SJSA1 (cell line): ENCODE data around the gene ZNF681. TPM values are rescaled to one million over a fixed set of nuclear protein-coding genes. Genes with fewer than 3 reads are reported as not detected.
"Not testable (repeated sequence)": the region's sequence is repeated elsewhere in the genome, so short reads cannot be mapped to it uniquely, and the experiment has no call there.

Source experiments
- DNase-seq, 2 experiments: peaks; one replicate each; pipeline ENCODE4 v3.0.0-alpha.2; 2015 to 2020; ENCODE audit warnings: low spot score in 2 of 2, low read depth in 1 of 2
- H3K27ac ChIP-seq: fragments of 250-450 bp; sonication (Bioruptor Pico); 2 replicates; pipeline ENCODE4 v1.5.1; 2020; ENCODE audit warnings: mild to moderate bottlenecking, moderate library complexity
- H3K27me3 ChIP-seq: fragments of 250-450 bp; sonication (Bioruptor Pico); replicated peaks from 2 replicates; pipeline ENCODE4 v1.5.1; 2020; ENCODE audit warnings: mild to moderate bottlenecking, moderate library complexity
- H3K36me3 ChIP-seq: fragments of 250-450 bp; sonication (Bioruptor Pico); 2 replicates; pipeline ENCODE4 v1.5.1; 2020; ENCODE audit warnings: mild to moderate bottlenecking
- H3K4me1 ChIP-seq: fragments of 250-450 bp; sonication (Bioruptor Pico); replicated peaks from 2 replicates; pipeline ENCODE4 v1.6.1; 2021; ENCODE audit warnings: mild to moderate bottlenecking
- H3K4me3 ChIP-seq: fragments of 250-450 bp; sonication (Bioruptor Pico); 2 replicates; pipeline ENCODE4 v1.5.1; 2020; ENCODE audit warnings: mild to moderate bottlenecking
- H3K9me3 ChIP-seq: fragments of 250-450 bp; sonication (Bioruptor Pico); replicated peaks from 2 replicates; pipeline ENCODE4 v1.5.1; 2020; ENCODE audit warnings: mild to moderate bottlenecking
- total RNA-seq: library from RNA; depleted of rRNA; stranded (reverse); fragments of >200 nt; shearing (Covaris generic); gene quantifications from 2 replicates; pipeline ENCODE4 v1.2.3, GENCODE V29; 2014; rRNA removed

ZNF681 gene
- total RNA-seq, 1 experiment from 2014 or later = 0.95 TPM

DNA sequence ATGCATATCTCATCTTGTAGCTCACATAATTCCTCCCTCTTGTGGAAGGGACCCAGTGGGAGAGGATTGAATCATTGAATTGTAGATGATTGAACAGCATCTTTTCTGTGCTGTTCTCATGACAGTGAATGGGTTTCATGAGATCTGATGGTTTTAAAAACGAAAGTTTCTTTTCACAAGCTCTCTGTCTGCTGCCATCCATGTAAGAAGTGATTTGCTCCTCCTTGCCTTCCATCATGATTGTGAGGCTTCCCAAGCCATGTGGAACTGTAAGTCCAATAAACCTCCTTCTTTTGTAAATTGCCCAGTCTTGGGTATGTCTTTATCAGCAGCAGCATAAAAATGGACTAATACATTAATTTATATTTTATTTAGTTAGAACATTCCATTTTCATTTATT is 52.0 kb downstream of the ZNF681 start:
- Histone ChIP-seq H3K4me3 (no peak overlapping the region), H3K27me3 (no peaks in the 10 kb centered on the region), H3K4me1 (no peaks in the 10 kb centered on the region), H3K9me3 (no peaks in the 10 kb centered on the region), H3K36me3 (no peaks in the 10 kb centered on the region), H3K27ac (no peak overlapping the region)
- DNase-seq = no peak

DNA sequence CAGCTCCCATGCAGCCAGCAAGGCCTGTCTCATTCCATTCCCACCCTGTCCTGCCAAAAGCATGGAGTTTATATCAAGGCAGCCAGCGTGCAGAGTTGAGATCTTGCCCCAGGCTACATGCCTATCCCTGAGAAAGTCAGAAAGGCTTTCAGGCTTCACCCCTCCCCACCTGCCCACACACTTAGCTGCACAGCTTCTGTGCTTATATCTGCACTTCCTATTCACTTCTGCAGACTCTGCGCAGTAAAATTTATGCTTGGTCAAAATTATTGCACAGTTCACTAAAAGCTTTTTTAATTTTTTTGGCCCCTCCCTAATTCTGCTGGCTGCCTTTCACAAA is 59.2 kb downstream of the ZNF681 start:
- no peak for DNase-seq
- peaks cover 11% of the 10 kb centered on the region for H3K9me3 ChIP-seq

GRCh38 chr19:23698711-23699520 is 59.8 kb downstream of the ZNF681 start:
- H3K4me1 ChIP-seq = no peaks in the 10 kb centered on the region
- H3K4me3 ChIP-seq = no peak overlapping the region
- peaks cover 11% of the 10 kb centered on the region for H3K9me3 ChIP-seq
- no peaks in the 10 kb centered on the region for H3K27me3 ChIP-seq
- DNase-seq = no peak
- H3K27ac ChIP-seq = no peak overlapping the region
- no peaks in the 10 kb centered on the region for H3K36me3 ChIP-seq

More for the DNA sequence above, 59.2 kb downstream of the ZNF681 start:
- no peaks in the 10 kb centered on the region for H3K4me1 ChIP-seq
- no peaks in the 10 kb centered on the region for H3K27me3 ChIP-seq
- H3K36me3 ChIP-seq = no peaks in the 10 kb centered on the region
- H3K4me3 ChIP-seq = no peak overlapping the region
- H3K27ac ChIP-seq = no peak overlapping the region

GRCh38 chr19:23692937-23693336 is 65.8 kb downstream of the ZNF681 start:
- H3K4me3 ChIP-seq, DNase-seq, H3K27me3 ChIP-seq, H3K4me1 ChIP-seq, H3K27ac ChIP-seq, H3K36me3 ChIP-seq, H3K9me3 ChIP-seq: not testable (repeated sequence)

Other genes starting within 250 kb of the ZNF681 start
- gene ZNF675, start 71.7 kb downstream of the ZNF681 start, total RNA-seq = 10.8 and 15.7 TPM in 2 replicates
- 2.2 and 7.3 TPM in 2 replicates for gene ZNF726, start 156.0 kb upstream of the ZNF681 start, total RNA-seq